Loucy (cell line): Measurements from ENCODE around the gene SLC17A6.

Experiments used
- H2AFZ ChIP-seq: fragments of 200-600 bp; sonication (generic); 2 replicates; pipeline ENCODE4 v1.6.0; 2016; ENCODE audit warnings: antibody characterized with exemption, mild to moderate bottlenecking, low read length, moderate library complexity
- H3F3A ChIP-seq: fragments of 200-600 bp; 2 replicates; pipeline ENCODE4 v1.6.0; 2016; ENCODE audit warnings: antibody characterized with exemption, low read depth, mild to moderate bottlenecking
- H3K27me3 ChIP-seq: fragments of 200-600 bp; sonication (generic); 2 replicates; pipeline ENCODE4 v1.6.1; 2014; ENCODE audit warnings: low read length, mild to moderate bottlenecking; ENCODE audit not compliant: insufficient read depth, poor library complexity, severe bottlenecking
- H3K36me3 ChIP-seq: fragments of 200-600 bp; sonication (generic); 2 replicates; pipeline ENCODE4 v1.6.1; 2016; ENCODE audit warnings: low read length; ENCODE audit not compliant: insufficient read depth
- H3K4me1 ChIP-seq: fragments of 200-600 bp; sonication (generic); 2 replicates; pipeline ENCODE4 v1.5.1; 2014; ENCODE audit warnings: low read length, mild to moderate bottlenecking; ENCODE audit not compliant: insufficient read depth, poor library complexity, severe bottlenecking
- H3K4me2 ChIP-seq: fragments of 200-600 bp; sonication (generic); 2 replicates; pipeline ENCODE4 v1.6.0; 2014; ENCODE audit warnings: antibody characterized with exemption, low read length, low read depth, mild to moderate bottlenecking; ENCODE audit not compliant: poor library complexity, severe bottlenecking
- H3K4me3 ChIP-seq: fragments of 200-600 bp; sonication (generic); 2 replicates; pipeline ENCODE4 v1.5.1; 2014; ENCODE audit warnings: low read length, mild to moderate bottlenecking, mixed read lengths; ENCODE audit not compliant: poor library complexity, severe bottlenecking
- H3K79me2 ChIP-seq: fragments of 200-600 bp; sonication (generic); 2 replicates; pipeline ENCODE4 v1.6.1; 2014; ENCODE audit warnings: low read length; ENCODE audit not compliant: insufficient read depth
- H3K9ac ChIP-seq: fragments of 200-600 bp; sonication (generic); 2 replicates; pipeline ENCODE4 v1.6.0; 2014; ENCODE audit warnings: mild to moderate bottlenecking, low read depth, low read length, moderate library complexity; ENCODE audit not compliant: poor library complexity, severe bottlenecking
- H3K9me2 ChIP-seq: fragments of 200-600 bp; sonication (generic); replicated peaks from 2 replicates; pipeline ENCODE4 v1.6.1; 2016; ENCODE audit warnings: low read depth, low read length, mixed read lengths
- H3K9me3 ChIP-seq: fragments of 200-600 bp; sonication (generic); 2 replicates; pipeline ENCODE4 v1.6.1; 2014; ENCODE audit warnings: mild to moderate bottlenecking, antibody characterized with exemption, low read length, low read depth; ENCODE audit not compliant: insufficient read depth
- H4K20me1 ChIP-seq: fragments of 200-600 bp; sonication (generic); 2 replicates; pipeline ENCODE4 v1.6.0; 2014; ENCODE audit warnings: antibody characterized with exemption, low read length, mild to moderate bottlenecking; ENCODE audit not compliant: insufficient read depth, poor library complexity, severe bottlenecking
- CTCF ChIP-seq: fragments of 200-600 bp; sonication (generic); conservative IDR thresholded peaks from 2 replicates; pipeline ENCODE4 v1.5.1; 2014; ENCODE audit warnings: mild to moderate bottlenecking, antibody characterized with exemption, low read length
- EZH2phosphoT487 ChIP-seq: fragments of 200-600 bp; IDR thresholded peaks from 2 replicates; pipeline ENCODE4 v1.6.1; 2018; ENCODE audit warnings: antibody characterized with exemption, mild to moderate bottlenecking, moderate library complexity, borderline replicate concordance

Gene SLC17A6

GRCh38 chr11:22342211-22343031 lies 4.2 kb downstream of the SLC17A6 start:
- Histone ChIP-seq H3K9ac (no peak overlapping the region), H3K4me3 (no peak overlapping the region), H3K79me2 (no peaks in the 10 kb centered on the region), H4K20me1 (no peaks in the 10 kb centered on the region), H3K9me3 (no peaks in the 10 kb centered on the region), H3F3A (no peaks in the 10 kb centered on the region), H2AFZ (no peak overlapping the region), H3K27me3 (no peaks in the 10 kb centered on the region), H3K36me3 (no peaks in the 10 kb centered on the region), H3K9me2 (no peaks in the 10 kb centered on the region), H3K4me1 (no peaks in the 10 kb centered on the region), H3K4me2 (no peak overlapping the region)
- TF ChIP-seq CTCF (no peak), EZH2phosphoT487 (no peak)

GRCh38 chr11:22343032-22343324 lies 4.8 kb downstream of the SLC17A6 start:
- no peak overlapping the region for H3K4me2 ChIP-seq
- H3K9me3 ChIP-seq, result no peaks in the 10 kb centered on the region
- no peak overlapping the region for H3K4me3 ChIP-seq
- TF ChIP-seq CTCF (no peak), EZH2phosphoT487 (no peak)
- no peaks in the 10 kb centered on the region for H3K27me3 ChIP-seq
- no peaks in the 10 kb centered on the region for H4K20me1 ChIP-seq
- no peaks in the 10 kb centered on the region for H3K4me1 ChIP-seq
- no peak overlapping the region for H3K9ac ChIP-seq
- H3F3A ChIP-seq, result no peaks in the 10 kb centered on the region
- H3K9me2 ChIP-seq, result no peaks in the 10 kb centered on the region
- no peaks in the 10 kb centered on the region for H3K79me2 ChIP-seq
- H2AFZ ChIP-seq, result no peak overlapping the region
- no peaks in the 10 kb centered on the region for H3K36me3 ChIP-seq

DNA sequence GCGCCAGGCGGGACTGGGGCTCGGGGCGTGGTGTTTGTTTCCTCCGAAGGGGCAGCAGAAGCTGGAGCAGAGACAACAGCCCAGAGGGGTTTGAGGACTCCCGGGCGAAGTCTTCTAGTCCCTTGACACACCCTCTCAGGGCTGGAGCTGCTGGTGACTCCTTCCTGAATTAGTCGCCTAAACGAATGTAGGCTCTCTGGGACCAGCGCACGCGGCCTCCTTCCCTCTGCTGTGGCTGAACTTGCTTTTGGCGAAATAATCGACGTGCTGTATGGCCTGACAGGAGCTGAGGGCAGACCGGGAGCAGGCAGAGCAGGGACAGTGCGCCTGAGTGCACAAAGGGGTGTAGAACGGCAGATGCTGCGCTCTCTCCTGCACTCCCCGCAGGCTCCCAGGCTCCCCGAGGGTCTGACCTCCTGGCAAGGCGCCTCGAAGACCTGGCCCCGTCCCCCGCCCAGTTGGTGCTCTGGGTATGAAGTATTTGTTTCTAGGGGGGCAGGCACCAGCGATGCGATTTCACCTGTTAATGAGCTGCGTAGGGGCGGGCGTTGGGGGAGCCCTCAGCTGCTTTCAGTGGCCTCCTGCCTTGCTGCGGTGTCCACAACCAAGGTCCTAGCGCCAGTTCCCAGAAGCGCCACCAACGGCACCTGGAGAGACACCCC lies 5.3 kb downstream of the SLC17A6 start:
- Histone ChIP-seq H4K20me1 (no peaks in the 10 kb centered on the region), H2AFZ (no peak overlapping the region), H3K79me2 (no peaks in the 10 kb centered on the region), H3K4me3 (no peak overlapping the region), H3K9me3 (no peaks in the 10 kb centered on the region), H3K9me2 (no peaks in the 10 kb centered on the region), H3K27me3 (no peaks in the 10 kb centered on the region), H3K4me1 (no peaks in the 10 kb centered on the region), H3K36me3 (no peaks in the 10 kb centered on the region), H3K9ac (no peak overlapping the region), H3F3A (no peaks in the 10 kb centered on the region), H3K4me2 (no peak overlapping the region)
- no peak for TF ChIP-seq CTCF
- no peak for TF ChIP-seq EZH2phosphoT487
